OCI-LY1 (cell line): ENCODE data around the gene RNF212.

Experiments used
- EZH2 ChIP-seq: fragments of 200-600 bp; sonication (generic), shearing (Covaris generic); IDR thresholded peaks from 2 replicates; pipeline ENCODE4 v1.8.0; 2017; ENCODE audit warnings: borderline replicate concordance, mixed run types, mild to moderate bottlenecking, antibody characterized with exemption, low read length, moderate library complexity, mixed read lengths
- TF ChIP-seq, protein P1 (sequence below): fragments of 200-600 bp; sonication (generic), shearing (Covaris generic); IDR thresholded peaks from 2 replicates; pipeline ENCODE4 v1.5.1; 2017; ENCODE audit warnings: mild to moderate bottlenecking, antibody characterized with exemption, low read length, moderate library complexity, mixed read lengths

DNA sequence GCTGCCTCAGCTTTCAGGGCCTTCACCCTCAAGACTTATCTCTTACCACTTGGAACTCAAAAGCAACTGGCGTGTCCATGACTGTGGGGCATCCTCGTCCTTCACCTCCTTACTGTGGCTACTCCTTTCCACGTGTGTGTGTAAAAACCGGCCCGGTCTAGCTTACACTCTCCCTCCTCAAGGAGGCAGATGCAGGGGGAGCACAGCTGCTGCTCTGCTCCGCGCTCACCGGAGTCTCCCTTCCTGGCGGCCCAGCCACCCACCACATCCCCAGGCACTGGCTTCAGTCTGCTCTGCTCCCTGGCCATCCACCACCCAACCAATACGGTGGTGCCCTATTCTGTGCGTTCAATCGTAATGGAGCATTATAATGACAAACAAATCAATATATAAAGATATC lies 8.3 kb downstream of the RNF212 start:
- TF ChIP-seq, protein P1, sequence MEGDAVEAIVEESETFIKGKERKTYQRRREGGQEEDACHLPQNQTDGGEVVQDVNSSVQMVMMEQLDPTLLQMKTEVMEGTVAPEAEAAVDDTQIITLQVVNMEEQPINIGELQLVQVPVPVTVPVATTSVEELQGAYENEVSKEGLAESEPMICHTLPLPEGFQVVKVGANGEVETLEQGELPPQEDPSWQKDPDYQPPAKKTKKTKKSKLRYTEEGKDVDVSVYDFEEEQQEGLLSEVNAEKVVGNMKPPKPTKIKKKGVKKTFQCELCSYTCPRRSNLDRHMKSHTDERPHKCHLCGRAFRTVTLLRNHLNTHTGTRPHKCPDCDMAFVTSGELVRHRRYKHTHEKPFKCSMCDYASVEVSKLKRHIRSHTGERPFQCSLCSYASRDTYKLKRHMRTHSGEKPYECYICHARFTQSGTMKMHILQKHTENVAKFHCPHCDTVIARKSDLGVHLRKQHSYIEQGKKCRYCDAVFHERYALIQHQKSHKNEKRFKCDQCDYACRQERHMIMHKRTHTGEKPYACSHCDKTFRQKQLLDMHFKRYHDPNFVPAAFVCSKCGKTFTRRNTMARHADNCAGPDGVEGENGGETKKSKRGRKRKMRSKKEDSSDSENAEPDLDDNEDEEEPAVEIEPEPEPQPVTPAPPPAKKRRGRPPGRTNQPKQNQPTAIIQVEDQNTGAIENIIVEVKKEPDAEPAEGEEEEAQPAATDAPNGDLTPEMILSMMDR: no peak
- no peak for TF ChIP-seq EZH2
